GM21423 (cell line): ENCODE results near the gene CDH15.
A peak's percentile ranks its signal among the peaks of the same experiment; 100 is the strongest.

Source experiments
- ATAC-seq: cut with Tn5 transposase; IDR thresholded peaks from one replicate; pipeline ENCODE4 v1.9.1; 2021; ENCODE audit warnings: mild to moderate bottlenecking, moderate library complexity; ENCODE audit not compliant: unreplicated experiment

Gene CDH15

DNA sequence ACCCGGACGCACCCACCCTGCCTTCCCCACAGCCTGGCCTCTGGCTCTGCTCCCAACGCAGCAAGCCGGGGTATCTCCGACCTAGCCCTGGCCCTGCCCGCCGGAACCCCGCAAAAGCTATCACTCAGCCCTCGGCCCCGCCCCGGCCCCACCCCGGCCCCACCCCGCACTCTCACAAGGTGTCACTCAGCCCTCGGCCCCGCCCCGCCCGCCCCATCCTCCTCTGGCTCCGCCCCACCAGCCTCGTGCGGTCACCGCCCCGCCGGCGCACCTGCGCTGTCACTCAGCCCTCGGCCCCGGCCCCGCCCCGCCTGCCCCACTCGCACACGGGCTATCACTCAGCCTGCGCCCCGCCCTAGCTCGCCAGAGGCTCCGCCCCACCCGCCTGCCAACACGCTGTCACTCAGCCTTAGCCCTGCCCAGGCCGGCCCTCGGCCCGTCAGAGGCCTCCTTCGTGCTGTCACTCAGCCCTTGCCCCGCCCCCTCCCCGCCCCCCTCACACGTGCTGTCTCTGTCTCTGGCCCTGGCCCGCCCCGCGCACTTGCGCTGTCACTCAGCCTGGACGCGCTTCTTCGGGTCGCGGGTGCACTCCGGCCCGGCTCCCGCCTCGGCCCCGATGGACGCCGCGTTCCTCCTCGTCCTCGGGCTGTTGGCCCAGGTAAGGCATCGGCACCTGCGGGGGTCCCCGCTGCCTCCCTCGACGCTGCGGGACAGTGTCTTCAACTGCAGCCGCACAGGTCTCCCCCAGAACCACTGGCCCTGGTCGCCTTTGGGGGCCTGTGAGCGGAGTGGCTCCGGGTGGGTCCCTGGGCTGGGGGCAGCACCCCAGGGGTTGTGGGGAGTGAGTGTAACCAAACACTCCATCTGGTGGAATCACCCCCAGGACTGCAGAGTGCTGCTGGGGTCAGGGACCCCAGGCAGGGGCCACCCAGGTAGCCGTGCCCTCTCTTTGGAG is at the start of gene CDH15:
CDH15 (plus strand) TSS at position 533 of the 955 bp plus-strand sequence; CDS start at position 617, 84 bp downstream.
- ATAC-seq, result peak; percentile 86

DNA sequence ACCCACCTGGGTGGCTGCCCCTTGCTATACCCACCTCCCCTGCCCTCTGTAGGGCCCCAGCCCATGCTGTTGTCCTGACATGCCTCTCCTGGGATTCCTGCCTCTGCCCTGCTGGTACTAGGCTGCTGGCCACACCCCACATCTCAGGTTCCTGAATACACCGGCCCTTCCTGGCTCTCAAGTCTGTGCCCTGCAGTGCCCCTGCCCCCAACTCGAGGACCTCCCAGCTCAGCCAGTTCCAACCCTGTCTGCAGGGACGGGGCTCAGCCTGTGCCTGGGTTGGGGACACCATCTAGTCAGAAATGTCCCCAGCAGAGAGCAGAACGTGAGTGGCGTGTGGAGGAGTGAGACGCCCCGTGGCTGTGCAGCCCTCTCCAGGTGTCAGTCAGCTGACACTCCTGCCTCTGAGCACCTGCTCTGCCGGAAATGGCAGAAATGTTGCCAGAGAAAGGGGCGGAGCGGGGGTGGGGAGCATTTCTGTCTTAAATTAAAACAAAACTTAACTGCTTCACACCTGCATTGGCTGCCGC is 49.2 kb upstream of the CDH15 start:
- ATAC-seq, result no peak

- no peak for ATAC-seq
Measured at GRCh38 chr16:89123001-89123830, 48.3 kb upstream of the CDH15 start.

DNA sequence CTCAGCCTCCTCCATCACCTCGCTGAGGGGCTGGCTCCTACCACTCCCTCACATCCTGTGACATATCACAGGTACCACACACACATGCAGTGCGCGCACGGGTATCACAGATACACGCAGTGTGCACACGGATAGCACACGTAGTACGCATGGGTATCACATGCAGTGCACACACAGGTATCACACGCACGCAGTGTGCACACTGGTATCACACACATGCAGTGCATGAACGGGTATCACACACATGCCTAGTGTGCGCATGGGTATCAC is 47.8 kb upstream of the CDH15 start:
- no peak for ATAC-seq

DNA sequence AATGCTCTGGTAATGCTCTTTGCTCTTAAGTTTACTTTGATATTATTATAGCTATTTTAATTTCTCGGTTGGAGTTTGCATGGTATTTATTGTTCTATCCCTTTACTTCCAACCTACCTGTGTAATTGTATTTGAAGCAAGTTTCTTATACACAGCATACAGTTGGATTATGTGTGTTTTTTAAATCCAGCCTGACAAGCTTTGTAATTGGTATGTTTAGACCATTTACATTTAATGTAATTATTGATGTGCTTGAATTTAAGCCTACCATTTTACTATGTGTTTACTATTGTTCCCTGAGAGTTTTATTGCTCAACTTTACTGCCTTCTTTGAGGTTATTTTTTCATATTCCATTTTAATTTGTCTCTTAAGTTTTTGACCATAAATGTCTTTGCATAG is 42.2 kb upstream of the CDH15 start:
- ATAC-seq, result no peak

- ATAC-seq, result no peak
Measured at GRCh38 chr16:89130448-89130847, 41.1 kb upstream of the CDH15 start.

DNA sequence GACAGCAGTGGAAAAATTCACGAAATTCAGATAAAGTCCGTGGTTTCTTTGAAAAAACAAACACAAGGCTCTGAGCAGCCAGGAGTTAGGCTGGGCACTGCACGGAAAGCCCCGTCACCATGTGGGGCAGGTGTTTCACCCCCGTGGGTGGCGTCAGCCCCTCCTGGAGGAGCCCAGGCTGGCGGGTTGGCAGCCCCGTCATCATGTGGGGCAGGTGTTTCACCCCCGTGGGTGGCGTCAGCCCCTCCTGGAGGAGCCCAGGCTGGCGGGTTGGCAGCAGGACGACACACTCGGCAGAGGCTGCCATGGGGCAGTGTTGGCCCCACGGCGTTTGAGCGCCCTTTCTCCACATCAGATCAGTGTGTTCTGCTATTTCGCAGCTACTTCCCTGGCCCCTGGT is 39.8 kb upstream of the CDH15 start:
- ATAC-seq, result no peak

- ATAC-seq, result no peak
Measured at GRCh38 chr16:89132194-89133005, 39.1 kb upstream of the CDH15 start.

DNA sequence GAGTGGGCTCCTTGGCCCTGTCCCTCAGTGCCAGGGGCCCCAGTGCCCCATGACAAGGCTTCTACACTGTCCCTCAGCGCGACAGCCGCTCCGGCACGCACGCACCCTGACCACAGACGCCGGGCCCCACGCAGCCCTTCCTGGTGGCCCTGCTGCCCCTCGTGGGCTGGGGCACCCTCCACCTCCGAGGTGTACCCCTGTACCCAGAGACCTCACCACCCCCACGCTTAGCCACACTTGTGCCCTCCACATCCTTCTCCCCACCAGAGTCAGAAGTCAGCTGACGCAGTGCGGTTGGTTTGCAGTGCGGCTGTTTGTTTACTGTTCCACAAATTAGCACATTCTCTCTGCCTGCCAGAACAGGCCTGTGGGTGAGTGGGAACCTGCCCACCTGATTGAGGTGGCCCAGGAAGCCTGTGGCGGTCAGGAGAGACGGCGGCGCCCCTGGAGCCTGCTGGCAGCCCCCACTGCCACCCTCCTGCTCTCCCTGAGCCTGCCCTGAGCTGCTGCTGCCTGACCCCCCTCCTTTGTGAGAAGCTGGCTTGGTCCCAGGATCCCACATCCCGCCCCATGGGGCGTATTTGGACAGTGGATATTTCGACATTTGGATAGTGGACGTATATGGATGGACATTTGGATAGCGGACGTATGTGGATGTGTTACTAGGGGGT is 38.0 kb upstream of the CDH15 start:
- ATAC-seq, result no peak

DNA sequence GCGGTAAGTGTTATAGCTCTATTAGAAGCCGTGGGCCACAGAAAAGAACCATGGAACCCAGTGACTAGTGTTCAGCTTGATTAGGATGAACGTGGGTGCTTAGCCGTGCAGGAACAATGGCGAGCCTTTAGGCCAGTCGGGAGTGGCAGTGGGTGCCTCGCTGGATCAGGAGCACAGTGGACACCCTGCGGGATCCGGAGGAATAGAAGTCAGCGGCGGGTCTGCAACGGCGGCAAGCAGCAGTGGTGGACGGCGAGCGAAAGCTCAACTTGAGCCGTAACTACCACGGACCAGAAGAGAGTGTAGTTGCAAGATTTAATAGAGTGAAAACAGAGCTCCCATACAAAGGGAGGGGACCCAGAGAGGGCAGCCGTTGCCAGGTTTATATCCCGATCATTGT is 37.3 kb upstream of the CDH15 start:
- ATAC-seq, result no peak

- no peak for ATAC-seq
Measured at GRCh38 chr16:89135166-89135565, 36.4 kb upstream of the CDH15 start.

DNA sequence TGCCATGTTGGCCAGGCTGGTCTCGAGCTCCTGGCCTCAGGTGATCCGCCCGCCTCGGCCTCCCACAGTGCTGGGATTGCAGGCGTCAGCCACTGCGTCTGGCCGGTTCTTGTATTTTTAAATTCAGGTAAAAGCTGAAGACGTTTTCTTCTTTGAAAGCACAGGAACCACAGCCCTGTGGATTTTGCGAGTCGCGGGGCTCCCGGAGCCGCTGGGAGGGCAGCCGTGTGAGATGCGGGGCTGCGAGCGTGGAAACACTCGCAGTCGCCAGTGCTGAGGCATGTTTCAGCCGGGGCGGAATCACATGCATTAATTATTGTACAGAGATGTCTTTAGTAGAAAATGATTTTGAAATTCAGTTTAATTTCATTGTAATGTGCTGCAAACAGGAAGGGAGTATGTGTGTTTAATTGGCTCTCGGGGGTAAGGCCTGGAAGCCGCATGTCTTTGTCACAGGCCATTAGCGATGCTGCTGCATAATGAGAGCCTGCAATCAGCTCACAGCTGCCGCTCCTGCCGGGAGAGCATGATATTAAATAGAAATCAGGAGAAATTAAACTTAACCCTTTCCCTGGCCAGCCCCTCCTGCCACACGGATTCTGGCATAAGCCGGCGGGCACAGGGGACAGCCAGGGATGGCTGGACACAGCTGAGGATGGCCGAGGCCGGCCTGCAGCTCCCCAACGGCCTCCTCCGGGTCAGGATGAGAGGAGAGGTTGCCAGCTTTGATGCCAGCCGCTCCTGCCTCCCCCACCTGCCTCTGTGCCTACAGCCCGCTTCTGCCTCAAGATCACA is 35.4 kb upstream of the CDH15 start:
- no peak for ATAC-seq

DNA sequence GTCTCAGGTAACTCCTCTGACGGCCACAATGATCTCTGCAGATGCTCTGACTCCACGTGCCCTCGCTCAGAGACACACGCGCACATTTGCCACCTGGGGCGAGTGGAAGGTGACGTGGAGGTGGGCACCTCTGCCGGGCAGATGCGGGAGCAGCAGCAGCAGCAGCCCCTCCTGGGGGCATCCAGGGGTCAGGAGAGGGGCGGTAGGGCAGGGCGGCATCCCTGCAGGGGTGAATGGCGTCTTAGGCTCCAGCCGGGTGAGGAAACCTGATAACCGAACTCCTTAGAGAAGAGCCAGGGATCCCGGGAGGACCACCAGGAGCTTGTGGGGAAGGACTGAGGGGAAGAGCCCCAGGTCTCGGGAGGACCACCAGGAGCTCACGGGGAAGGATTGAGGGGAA is 34.6 kb upstream of the CDH15 start:
- no peak for ATAC-seq

DNA sequence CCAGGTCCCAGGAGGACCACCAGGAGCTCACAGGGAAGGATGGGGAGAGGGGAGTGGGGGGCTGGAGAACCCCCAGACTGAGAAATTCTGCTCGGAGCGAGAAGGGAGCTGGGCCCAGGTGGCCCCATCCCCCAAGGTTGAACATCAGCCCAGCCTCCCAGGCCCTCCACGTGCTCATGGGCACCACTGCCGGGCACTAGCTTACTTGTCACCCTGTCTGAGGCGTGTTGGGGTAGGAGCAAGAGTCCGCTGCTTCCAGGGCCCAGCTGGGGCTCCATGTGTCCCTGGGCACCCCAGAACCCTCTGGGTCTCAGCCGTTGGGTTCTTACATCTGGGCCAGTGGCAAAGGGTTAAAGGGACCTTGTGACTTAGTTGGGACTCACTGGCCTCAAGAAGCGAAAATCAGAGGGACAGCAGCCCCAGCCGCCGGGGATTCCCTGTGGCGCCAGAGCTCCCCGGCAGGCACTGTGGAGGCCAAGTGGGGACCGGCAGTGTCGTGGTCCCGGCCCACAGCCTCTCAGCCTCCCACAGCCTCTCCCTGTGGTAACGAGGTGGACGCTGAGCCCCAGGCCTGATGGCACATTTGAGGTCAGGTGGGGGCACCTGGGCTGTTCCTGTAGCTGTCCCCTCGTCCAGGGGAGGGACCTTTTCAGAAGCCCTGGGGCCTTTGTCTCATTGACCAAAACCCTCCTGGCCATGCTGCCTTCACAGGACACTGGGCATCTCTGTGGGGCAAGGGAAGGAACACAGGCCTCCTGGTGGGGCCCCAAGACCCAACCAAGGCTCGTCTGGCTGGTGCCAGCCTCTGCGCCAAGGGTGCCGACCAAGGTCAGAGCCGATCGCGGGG is 33.7 kb upstream of the CDH15 start:
- ATAC-seq, result no peak

DNA sequence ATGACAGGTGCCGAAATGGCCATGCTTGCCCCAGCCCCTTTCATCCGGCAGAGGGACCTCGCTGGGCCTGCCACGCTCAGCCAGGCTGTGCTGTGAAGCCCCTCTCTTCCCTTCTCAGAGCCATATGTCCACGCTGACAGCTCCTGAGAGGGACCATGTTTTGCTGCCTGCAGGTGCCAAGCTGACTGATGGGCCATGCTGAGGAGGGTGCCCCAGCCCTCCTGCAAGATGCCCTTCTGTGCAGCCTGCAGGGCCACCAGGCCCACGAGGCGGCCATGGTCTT is 33.1 kb upstream of the CDH15 start:
- no peak for ATAC-seq

- ATAC-seq, result no peak
Measured at GRCh38 chr16:89138843-89139520, 32.6 kb upstream of the CDH15 start.

DNA sequence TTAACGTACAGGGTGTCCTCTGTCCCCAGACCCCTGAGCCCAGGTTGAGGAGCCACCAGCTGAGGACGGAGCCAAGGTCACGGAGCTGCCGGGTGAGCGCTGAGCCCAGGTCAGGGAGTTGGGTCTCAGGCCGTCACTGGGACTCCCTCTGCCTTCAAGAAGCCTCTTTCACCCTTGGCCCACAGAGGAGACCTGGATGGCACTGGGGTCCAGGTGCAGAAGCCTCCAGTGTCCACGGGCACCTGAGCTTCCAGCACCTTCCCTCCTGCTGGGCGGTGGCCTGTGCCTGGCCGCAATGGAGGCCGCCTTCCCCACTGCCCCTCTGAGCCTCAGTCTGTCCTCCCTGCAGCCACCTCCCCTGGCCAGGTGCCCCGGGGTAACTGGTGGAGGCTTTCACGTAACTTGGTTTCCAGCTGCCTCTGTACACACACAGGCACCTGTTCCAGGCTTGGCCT is 31.6 kb upstream of the CDH15 start:
- no peak for ATAC-seq

- no peak for ATAC-seq
Measured at GRCh38 chr16:89140401-89140800, 31.1 kb upstream of the CDH15 start.
